HG03064 (cell line): ENCODE measurements around the gene TTC7B.
"Not testable (repeated sequence)": the region's sequence is repeated elsewhere in the genome, so short reads cannot be mapped to it uniquely, and the experiment has no call there.

ENCODE experiments used
- ATAC-seq: cut with Tn5 transposase; IDR thresholded peaks from one replicate; pipeline ENCODE4 v1.9.1; 2021; ENCODE audit warnings: low read depth; ENCODE audit not compliant: unreplicated experiment

TTC7B gene

GRCh38 chr14:90830931-90831701 is 14.9 kb upstream of the TTC7B start:
- ATAC-seq: no peak

GRCh38 chr14:90829677-90830076 is 13.4 kb upstream of the TTC7B start:
- no peak for ATAC-seq

DNA sequence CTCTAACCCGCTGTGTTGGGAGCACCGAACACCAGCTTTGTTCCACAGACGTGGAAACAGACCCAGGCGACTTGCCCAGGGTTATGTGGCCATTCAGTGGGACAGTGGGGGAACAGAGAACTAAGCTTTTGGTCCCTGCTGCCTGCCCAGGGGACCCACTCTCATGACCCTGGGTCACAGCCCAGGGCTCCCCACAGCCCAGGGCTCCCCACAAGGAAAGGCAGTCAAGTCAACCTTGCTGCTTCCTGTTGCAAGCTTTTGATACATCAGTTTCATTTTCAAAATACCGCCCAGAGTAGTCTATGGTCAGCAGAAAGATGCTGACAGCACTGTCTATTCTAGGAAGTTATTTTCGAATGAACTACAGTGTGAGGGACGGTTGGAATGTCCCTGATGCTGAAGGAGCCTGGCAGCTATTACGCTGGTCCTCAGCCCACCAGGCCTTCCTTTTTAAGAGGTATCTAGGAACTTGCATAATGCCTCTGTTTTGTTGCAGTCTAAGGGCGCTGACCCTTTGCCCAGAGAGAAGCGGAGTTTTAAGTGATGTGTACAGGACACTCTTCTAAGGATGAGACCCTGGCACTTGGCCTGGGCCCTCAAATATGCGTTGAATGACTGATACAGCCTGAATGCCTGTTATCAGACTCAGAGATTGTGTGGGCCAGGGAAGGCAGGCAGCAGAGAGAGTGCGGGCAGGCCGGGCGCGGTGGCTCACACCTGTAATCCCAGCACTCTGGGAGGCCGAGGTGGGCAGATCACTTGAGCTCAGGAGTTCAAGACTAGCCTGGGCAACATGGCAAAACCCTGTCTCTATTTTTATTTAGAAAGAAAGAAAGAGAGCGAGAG is 12.6 kb upstream of the TTC7B start:
- peak; percentile 30 for ATAC-seq

DNA sequence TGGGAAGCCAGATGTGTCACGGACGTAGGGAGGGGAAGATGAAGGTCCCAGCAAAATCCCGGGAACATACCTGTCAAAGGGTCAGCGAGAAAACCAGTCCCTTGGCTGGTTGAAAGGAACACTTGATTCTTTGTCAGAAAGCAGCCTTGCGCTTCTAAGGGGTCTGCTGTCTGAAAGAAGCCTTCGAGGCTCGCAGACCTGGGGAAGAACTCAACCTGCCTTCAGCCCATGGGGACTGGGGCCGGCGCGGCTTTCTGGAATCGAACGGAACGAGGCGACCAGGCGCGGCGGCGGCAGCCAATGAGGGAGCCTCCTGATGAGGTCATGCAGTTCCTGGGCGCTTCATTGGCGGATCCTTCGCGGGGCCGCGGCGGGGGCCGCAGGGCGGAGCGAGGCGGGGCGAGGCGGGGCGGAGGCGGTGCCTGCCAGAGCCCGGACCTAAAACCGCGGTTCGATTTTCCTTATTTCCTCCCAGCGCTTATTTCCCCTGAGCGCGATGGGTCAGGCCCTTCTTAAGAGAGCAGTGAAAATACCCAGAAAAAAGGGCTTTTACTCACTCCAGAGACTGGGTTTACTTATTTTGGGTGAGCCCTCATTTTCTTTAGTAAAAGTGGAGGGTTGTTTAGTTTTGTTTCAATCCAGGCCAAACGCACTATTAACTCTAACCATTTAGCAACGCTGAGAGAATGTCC is 11.8 kb upstream of the TTC7B start:
- ATAC-seq: peak; percentile 99

GRCh38 chr14:90823542-90823941 is 7.3 kb upstream of the TTC7B start:
- ATAC-seq: not testable (repeated sequence)

DNA sequence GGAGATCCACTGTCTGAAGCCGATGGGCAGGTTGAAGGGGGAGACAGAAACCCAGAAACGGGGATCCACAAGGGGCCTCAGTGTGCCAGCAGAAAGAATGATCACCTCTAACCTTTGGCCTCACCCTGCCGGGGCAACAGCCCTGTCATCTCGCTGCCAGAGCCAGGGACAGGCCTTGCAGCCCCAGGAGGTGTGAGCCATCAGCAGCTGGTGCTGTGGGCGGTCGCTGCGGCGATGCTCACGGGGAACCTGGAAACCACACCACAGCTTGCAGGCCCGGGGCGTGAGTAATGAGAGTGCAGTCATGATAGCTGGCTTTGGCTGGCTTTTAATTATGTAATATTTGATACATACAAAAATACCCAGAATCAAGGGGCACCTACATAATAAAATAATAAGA is 4.7 kb upstream of the TTC7B start:
- ATAC-seq: peak; percentile 70

DNA sequence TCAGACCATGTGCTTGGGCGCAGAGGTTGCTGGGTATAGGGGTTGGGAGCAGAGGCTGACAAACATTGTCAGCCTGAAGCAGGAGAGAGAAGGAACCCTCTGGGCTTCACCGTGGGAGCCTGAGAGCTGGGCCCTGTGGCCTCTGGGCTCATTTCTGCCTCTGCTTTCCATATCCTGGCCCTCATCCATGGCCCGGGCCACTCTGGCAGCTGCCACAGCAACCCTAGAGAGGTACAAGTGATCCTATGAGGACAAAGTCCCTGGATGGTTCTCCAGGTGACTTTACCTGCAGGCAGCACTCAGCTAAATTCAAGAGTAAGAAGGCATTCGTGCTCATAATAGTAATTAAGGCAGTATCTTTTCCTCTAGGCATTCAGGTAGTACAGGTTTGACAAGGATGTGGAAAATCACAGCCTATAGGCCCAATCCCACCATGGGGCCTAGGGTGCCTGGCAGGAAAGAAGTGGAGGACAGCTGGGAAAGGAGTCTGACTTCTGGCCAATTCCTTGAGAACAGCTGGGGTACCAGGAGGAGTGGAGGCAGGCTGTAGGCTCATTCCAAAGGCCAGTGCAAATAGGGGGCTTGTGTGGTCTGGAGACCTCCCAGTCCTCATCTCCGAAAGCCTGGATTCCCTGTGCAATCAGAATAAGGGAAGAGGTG is 3.6 kb upstream of the TTC7B start:
- ATAC-seq: no peak

DNA sequence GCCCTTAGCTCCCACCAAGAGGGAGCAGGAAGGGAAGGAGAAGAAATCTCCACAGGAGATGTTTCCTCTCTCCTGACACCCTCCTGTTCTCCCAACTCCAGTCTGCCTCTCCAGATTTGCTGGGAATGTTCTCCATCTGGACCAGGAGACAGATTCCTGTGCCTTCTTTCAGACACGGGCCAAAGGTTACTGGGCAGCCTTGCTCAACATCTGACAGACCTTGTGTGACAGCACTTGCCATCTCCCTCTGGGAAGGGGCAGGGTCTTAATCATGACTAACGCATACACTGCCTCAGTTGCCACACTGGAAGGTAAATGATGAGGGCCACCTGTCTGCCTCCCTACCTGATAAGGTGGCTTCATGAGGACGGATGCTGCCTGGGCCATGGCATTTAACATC is 2.5 kb upstream of the TTC7B start:
- ATAC-seq: no peak

DNA sequence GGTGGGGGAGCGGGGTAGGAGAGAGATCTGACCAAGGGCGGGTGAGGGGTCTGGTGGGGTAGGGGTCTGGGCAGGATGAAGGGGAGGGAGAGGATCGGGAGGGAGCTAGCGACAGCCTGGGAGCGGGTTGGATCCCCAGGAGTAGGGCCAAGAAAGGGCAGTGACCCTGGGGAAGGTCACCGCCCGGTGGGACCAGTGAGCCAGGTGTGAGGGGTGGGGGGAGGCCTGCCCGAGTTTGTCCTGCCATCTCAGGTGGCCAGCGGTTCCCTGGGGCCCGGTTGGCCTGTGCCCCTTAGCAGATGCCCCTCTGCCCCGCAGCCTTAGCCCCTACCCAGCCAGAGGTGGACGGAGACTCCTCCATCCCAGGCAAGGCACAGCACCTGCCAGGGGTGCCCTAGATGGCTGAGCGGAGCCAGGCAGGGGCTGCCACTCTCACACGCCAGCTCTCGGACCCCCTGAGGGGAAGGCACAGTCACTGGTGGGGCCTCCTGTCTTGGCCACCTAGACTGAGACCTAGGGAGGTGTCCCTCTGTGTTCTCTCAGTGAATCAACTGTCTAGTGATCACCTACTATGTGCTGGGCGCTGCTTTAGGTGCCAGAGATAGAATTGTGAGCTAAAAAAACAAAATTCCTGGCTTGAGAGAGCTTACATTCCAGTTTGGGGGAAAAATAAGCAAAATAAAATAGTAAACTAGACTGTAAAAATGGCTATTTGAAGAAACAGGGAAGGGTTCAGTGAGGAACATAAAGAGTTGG is 629 bp upstream of the TTC7B start:
- ATAC-seq: no peak

GRCh38 chr14:90815572-90815821 is 733 bp downstream of the TTC7B start:
- no peak for ATAC-seq

DNA sequence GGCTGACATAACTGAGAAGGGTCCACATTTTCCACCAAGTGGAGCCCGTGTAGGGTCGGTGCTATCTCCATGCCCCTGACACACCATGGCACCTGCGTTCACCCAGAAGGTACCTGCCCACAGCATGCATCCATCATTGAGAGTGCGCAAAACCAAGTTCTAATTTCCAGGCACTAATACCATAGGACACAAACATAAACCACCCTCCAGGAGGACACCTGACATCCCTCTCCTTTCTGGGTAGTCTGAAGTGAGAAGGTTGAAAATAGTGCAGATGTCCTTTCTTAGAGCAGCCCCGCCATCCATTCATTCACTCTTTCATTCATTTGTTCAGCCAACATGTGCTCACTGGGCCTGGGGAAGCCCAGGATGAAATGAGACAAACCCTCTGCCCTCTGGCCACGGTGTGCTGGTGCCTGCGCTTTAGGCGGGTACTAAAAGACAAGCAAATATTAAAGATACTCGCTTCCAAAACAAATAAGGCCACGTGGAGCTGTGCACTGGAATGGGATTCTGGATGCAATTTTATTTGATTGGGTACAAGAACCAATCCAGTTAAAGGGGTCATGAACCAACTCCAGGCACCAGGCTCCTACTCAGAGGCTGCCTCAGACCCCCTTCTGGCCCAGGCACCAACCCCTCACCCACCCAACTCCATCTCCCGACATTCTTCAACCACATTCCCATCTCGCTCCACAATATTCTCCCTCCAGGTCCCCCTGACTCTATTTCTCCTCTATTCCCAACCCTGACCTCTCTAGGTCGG is 1.2 kb downstream of the TTC7B start:
- ATAC-seq: no peak

DNA sequence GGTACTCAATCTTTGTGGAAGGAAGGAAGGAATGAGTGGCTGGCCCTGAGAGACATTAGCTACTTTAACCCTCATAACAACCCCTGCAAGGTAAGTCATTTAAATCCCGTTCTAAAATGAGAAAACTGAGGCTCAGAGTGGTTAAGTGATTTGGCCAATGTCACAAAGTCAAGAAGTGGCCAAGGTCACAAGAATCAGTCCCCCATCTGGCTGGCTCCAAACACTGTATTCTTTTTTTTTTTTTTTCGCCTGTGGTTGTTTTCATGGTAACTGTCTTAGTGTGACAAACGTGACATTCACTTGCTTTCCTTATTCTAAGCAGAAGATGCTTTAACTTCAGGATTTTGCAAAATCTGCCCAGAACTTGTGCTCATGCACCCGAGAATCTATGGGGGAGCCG is 2.8 kb downstream of the TTC7B start:
- no peak for ATAC-seq

DNA sequence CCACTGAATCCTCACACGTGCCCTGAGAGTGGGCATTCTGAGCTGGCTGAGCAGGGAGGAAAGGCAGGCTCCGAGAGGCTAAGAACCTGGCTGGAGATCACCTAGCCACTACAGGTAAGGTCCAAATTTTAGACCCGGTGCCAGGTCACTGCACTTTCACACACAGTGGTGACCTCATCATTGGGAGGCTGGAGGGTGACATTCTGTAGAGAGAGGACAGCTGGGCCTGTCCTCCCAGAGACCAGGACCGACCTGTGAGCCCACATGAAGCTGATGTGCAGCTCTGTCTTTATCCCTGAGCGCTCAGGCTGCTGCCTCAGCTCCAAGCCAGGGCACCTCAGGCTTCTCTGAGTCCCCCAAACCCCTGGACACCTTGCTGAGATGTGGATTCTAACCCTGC is 4.1 kb downstream of the TTC7B start:
- no peak for ATAC-seq

- no peak for ATAC-seq
Observed at GRCh38 chr14:90811641-90812040, 4.6 kb downstream of the TTC7B start.

DNA sequence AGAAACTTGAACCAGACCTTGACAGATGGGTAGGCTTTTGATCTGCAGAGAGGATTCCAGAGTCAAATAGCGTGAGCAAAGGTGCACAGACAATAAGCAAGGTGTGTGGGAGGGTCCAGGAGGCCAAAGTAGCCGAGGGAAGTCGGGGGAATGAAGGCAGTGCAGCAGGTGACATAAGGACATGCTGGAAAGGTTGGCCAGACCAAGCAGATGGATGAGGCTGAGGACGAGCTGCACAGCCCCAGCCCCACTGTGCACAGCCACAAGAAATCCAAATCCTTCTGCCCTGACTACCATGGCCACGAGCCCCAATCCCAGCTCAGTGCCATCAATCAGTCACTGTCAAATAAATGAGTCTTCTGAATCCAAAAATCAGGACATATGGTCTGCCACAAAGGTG is 5.4 kb downstream of the TTC7B start:
- ATAC-seq: no peak

DNA sequence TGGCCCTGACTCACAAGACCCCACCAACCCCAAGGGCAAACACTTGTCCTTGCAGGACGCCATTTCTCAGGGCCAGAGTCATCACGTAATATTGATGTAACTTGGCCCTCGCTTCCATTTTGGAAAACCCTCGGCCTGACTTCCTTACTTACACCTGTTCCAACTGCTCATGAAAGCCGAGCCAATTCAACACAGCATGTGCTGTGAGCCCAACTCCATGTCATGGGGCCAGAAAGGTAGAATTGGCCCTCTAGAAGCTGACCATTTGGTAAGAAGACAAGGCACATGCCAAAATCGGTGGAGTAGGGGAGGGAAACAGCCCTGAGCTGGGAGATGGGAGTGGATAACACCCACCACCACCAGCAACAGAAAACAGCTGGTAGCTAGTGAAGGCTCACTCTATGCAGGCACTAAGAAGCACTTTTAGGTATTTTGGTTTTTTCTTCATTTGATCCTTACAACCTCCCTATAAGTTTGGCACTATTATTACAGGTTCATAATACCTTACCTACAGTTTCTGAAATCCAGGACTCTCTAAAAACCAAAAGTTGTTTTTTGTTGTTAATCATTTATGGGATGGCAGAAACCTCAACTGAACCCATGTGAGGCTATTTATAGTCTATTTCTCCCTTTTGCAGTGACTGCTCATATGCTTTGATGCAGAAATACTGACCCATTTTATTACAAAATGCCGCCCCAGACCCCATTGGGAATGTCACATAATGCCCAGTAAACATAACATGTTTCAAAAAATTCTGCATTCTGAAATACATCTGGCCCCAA is 6.5 kb downstream of the TTC7B start:
- ATAC-seq: no peak

DNA sequence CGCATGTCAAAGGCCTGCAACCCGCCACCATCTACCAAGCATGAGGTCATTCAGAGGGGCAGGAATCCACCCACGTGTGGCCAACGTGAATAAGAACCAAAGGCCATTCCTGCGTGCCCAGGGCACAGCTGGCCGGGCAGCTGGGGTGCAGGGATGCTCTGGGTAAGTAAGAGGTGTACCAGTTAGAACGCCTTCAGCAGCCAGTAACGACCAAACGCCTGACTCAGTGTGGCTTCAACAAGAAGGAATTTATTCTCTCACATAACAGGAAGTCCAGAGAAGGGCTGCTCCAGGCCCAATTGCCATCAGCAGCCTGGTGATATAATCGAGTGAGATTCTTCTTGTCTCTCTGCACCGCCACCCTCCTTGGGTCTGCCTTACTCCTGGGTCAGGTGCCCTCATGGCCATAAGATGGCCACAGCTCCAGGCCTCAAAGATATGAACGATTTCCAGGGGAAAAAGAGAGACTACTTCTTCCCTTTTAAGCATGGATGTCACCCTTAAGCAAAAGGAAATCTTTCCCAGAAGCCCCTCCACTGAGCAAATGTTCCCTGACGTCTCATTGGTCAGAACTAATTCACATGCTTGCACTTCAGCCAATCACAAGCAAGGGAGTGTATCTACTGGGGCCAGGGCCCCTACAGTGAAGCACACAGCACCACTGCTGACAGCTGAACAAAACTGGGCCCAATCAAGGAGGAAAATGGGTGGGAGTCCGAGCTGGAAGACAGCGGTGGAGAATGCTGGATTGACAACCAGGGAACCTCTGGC is 7.3 kb downstream of the TTC7B start:
- ATAC-seq: no peak

- ATAC-seq: no peak
Observed at GRCh38 chr14:90807060-90807459, 9.2 kb downstream of the TTC7B start.
